NB4 (cell line): ENCODE data around the gene LSM10.

Experiments
- CTCF ChIP-seq: IDR thresholded peaks from one replicate; pipeline ENCODE4 v1.5.1; 2012; ENCODE audit warnings: low read depth, low read length
- MAX ChIP-seq: IDR thresholded peaks from 2 replicates; pipeline ENCODE4 v1.6.1; 2011; ENCODE audit warnings: low read depth, low read length
- POLR2A ChIP-seq: IDR thresholded peaks from 2 replicates; pipeline ENCODE4 v1.6.1; 2011; ENCODE audit warnings: mild to moderate bottlenecking; ENCODE audit not compliant: insufficient read length; ENCODE audit errors: extremely low read depth

- TF ChIP-seq CTCF (no peak), MAX (no peak), POLR2A (no peak)
Measured at GRCh38 chr1:36397083-36397377, 678 bp downstream of the LSM10 start.
